ENCODE data around the gene RCAN3.
"Not testable (repeated sequence)": the region's sequence is repeated elsewhere in the genome, so short reads cannot be mapped to it uniquely, and the experiment has no call there.

Gene RCAN3

DNA sequence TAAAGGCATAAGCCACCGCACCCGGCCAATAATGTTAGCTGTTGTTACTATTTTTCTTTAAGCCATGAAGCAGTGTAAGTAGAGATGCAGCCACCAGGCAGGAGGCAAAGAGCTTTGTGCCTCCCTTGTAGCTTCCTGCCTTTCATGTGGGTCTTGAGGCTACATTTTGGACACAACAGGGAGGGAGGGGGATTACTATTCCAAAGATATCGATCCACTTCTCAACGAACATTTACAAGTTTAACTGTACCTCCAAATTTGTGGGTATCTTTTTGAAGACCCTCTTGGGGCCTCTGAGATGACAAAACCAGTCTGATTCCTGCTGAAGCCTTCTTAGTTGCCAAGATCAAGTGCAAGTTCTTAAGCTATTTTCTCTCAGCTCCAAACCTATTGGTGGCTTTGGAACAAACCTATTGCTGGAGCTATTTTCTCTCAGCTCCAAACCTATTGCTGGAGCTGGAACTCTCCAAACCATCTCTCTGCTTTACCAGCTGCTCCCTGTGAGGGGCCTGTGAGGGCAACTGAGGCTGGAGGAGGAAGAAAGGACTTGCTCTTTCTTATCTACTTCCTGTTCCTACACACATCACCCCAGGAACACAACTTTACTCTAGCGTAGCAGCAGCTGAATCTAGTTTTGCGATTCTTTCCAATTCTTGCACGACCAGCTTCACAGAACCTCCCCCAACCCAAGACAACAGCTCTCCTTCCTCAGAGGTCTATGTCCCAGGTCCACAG is 16.1 kb upstream of the RCAN3 start:
- DNase-seq (ENCODE audit: low spot score), result no peak

DNA sequence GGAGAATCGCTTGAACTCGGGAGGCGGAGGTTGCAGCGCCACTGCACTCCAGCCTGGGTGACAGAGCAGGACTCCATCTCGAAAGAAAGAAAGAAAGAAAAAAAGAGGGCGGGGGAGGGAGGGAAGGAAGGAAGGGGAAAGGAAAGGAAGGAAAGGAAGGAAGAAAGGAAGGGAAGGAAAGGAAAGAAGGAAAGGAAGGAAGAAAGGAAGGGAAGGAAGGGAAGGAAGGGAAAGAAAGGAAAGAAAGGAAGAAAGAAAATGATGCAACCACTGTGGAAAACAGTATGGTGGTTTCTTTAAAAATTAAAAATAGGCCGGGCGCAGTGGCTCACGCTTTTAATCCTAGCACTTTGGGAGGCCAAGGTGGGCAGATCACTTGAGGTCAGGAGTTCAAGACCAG is 15.2 kb upstream of the RCAN3 start:
- DNase-seq (ENCODE audit: low spot score), result no peak

DNA sequence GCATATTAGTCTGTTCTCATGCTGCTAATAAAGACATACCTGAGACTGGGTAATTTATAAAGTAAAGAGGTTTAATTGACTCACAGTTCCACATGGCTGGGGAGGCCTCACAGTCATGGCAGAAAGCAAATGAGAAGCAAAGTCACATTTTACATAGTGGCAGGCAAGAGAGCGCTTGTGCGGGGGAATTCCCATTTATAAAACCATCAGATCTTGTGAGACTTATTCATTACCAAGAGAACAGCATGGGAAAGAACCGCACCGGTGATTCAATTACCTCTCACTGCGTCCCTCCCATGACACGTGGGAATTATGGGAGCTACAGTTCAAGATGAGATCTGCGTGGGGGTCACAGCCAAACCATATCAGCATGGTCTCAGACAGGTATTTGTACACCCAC is 14.5 kb upstream of the RCAN3 start:
- not testable (repeated sequence) for DNase-seq (ENCODE audit: low spot score)

DNA sequence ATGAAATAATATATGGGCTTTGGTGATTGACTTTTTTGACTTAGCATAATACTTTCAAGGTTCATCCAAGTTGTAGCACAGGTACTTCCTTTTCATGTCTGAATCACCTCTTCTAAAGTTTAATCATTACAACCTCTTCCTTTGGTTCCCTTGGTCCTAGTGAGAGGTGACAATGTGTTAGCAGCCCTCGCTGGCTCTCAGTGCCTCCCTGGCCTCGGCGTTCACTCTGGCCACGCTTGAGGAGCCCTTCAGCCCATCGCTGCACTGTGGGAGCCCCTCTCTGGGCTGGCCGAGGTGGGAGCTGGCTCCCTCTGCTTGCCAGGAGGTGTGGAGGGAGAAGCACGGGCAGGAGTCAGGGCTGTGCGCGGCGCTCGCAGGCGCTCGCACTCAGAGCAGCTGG is 13.0 kb upstream of the RCAN3 start:
- DNase-seq (ENCODE audit: low spot score), result no peak

DNA sequence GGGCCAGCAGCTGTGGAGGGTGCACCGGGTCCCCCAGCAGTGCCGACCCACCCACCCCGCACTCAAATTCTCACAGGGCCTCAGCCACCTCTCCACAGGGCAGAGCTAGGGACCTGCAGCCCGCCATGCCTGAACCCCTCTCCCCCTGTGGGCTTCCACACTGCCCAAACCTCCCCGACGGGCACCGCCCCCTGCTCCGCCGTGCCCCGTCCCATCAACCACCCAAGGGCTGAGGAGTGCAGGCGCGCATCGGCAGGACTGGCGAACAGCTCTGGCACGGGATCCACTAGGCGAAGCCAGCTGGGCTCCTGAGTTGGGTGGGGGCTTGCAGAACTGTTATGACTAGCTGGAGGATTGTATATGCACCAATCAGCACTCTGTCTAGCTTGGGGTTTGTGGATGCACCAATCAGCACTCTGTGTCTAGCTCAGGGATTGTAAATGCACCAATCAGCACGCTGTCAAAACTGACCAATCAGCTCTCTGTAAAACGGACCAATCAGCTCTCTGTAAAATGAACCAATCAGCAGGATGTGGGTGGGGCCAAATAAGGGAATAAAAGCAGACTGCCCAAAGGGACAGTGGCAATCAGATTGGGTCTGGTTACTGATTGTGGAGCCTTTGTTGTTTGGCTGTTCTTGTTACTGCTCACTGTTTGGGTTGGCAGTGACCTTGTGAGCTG is 12.4 kb upstream of the RCAN3 start:
- no peak for DNase-seq (ENCODE audit: low spot score)

DNA sequence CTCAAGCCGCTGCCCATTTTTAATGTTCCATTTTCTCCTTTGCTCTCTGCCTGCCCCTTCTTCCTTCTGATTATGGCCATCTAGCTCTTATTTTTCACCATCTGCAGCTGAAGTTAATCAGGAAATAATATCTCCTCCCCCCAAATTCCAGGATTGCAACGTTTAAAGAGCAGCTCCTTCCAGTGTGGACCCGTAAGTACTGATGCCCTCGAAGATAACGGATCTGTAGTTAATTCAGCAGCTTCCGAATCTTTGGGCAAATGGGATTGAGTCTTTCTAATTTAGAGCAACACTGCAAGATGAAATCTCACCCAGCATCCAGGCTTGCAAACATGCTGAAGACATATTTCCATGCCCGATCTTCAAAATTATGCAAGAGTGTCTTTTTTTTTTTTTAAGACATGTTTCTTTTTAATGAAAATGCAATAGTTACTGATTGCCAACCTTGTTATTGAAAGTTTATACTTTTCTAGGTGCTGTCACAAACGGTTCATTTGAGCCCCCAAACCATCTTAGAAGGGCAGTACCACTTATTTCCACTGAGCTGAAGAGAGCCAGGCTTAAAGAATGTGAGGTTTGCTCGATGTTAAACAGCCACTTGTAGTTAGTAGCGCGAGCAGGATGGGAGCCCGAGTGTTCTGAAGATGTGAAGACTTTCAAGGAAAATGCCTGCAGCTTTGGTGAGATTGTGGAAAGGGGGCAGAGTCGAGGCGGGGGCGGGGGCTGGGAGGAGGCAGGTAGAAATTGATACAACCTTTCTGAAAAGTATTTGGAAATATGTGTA is 10.9 kb upstream of the RCAN3 start:
- DNase-seq (ENCODE audit: low spot score), result no peak

DNA sequence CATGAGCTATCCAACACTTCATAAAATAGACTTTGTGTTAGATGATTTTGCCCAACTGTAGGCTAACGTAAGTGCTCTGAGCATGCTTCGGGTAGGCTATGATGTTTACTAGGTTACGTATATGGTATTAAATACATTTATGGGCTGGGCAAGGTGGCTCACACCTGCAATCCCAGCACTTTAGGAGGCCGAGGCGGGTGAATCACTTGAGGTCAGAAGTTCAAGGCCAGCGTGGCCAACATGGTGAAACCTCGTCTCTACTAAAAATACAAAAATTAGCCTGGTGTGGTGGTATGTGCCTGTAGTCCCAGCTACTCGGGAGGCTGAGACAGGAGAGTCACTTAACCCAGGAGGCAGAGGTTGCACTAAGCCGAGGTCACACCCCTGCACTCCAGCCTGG is 9.7 kb upstream of the RCAN3 start:
- DNase-seq (ENCODE audit: low spot score), result not testable (repeated sequence)

DNA sequence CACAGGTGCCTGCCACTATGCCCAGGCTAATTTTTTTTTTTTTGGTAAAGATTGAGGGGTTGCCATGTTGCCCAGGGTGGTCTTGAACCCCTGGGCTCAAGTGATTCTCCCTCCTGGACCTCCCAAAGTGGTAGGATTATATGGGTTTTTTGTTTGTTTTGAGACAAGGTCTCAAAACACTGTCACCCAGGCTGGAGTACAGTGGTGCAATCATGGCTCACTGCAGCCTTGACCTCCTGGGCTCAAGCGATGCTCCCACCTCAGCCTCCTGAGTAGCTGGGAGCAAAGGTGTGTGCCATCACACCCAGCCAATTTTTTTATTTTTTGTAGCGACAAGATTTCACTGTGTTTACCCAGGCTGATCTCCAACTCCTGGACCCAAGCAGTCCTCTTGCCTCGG is 8.9 kb upstream of the RCAN3 start:
- no peak for DNase-seq (ENCODE audit: low spot score)

DNA sequence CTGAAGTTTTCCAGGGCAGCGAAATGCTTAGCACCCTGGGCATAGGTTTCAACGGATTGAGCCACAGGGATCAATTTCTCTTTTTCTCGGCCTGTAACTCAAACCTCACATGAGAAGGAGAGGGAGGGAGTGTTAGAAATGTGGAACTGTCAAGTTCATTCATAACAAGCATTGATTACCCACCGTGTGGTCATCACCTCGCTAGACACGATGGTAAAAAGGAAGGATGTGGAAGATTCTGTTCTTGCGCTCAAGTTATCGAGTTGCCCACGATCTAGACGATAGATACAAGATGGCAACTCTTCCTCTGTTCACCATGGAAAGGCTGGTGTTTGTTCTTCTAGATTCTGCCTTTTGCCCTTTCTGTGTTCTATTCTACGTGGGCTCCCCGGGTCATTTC is 4.0 kb upstream of the RCAN3 start:
- DNase-seq (ENCODE audit: low spot score), result no peak

DNA sequence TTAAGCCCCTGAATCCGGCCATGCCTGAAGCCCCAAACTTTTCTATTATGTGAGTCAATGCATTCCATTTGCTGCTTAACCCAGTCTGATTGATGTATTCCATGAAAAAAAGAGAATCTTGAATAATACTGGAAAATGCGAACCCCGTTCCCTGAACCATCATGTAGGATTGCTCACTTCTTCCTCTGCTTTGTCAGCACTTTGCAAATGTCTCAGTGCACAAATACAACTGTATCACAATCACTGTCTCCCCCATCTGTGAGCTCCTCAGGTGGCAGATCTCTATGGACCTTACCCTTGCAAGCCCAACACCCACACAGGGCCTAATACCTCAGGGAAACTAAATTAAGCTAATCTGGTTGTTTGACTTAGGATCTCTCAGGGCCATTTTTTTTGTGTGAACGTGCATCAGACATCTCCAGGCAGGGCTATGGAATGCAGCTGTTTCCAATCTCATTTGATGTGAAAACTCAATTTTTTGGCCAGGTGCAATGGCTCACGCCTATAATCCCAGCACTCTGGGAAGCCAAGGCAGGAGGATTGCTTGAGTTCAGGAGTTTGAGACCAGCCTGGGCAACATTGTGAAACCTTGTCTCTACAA is 2.1 kb upstream of the RCAN3 start:
- no peak for DNase-seq (ENCODE audit: low spot score)

DNA sequence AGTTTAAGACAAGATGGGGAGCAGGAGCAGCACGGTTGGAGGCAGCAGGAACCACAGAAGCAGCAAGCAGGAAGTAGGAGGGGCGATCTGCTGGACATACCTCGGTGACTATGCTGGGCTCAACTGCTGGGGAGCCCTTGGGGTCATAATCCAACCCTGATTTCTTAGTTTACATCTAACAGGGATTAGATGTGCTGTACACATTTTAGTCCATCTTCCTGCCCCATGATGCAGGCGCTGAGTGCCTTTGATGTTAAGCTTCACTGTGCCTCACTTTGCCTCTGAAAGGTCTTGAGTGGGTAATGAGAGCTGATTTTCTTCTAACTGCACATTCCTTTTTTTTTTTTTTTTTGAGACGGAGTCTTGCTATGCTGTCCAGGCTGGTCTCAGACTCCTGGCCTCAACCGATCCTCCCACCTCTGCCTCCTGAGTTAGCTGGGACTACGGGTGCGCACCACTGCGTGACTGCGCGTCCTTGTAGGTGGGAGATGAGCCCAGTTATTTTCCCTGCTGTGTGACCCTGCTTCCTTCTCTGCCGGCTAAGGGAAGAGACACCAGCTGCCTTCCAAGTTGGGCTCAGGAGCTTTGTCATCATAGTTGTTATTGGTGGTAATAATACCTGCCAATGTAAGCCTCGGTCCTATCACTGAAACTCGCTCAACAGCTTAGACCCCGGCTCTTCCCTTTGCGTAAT is 1.1 kb upstream of the RCAN3 start:
- peak; percentile 41 for DNase-seq (ENCODE audit: low spot score)

DNA sequence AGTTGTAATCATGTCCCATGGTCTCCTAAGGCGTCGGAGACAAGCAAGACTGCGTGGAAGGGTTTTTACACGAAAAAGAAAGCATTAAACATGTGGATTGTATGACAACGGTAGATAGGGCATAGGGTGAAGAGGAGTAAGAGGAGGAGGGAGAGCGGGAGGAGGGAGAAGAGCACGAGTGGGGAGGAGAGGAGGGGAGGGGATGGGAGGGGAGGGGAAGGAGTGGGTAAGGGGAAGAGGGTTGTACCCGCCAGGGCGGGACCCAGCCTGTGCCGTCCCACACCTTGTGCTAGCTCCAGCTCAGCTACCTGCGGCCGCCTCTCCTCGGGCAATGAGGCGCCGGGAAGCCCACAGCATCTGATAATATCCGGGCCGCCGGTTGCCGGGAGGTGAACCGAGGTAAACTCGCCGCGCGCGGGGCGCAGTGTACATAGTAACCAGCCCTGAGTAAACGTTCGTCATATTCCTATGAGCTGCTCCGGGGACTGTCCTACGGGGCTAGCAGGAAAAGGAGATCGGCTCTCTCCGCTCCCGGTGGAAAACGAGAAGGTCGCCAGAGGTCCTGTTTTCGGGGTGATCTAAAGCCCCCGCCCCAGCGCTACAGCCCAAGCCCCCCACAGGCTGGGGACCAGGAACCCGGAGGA is 449 bp upstream of the RCAN3 start:
- DNase-seq (ENCODE audit: low spot score), result peak; percentile 71

DNA sequence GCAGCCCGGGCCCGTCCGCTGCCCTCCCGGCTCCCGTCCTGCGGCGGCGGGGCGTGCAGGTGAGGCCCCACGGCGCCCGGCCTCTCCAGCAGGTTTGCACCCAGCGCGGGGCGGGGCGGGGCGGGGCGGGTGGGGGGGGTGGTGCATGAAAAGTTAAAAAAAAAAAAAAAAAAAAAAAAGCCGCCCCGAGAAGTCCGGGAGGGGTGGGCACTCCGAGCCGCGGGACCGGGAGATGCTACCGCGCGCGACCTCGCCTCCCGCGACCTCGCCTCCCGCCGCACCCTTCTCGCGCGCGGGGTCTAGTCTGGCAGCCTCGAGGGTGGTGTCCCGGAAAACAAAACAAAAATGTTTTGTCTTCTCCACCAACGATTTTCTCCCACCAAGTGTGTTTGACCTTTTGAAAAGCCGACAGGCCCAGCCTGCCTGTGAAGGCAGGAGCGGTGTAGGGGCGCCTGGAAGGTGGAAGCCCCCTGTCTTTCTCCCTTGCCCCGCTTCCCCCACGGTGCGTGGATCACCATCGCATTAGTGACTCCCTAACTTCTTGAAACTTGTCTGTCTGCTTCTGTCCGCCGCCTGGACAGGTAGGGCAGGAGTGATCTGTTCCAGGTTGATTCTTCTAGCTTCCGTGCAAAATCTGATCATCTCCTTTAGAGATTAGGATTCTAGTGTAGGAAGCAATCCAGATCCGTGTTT is 569 bp downstream of the RCAN3 start:
- DNase-seq (ENCODE audit: low spot score), result no peak

DNA sequence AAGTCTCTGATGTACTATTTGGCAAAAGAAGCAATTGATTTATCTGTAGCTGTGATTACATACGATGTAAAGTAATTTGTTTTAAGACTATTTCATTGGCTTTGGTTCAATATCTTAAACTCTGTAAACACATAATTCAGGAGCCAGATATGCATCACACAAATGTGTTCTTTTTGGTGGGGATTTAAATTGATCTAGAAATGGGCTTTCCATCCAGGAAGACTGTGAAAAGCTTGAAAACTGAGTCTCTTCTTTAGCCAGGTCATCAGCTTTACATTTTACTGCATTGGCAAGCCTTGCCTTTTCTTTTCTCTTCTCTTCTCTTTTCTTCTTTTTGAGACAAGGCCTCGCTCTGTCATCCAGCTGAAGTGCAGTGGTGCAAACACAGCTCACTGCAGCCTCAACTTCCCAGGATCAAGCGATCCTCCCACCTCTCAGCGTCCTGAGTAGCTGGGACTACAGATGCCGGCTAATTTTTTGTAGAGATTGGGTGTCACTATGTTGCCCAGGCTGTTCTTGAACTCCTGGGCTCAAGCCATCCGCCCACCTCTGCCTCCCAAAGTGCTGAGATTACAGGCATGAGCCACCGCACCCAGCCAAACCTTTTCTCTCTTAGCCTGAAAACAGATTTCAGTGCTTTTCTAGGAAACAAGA is 1.4 kb downstream of the RCAN3 start:
- no peak for DNase-seq (ENCODE audit: low spot score)

DNA sequence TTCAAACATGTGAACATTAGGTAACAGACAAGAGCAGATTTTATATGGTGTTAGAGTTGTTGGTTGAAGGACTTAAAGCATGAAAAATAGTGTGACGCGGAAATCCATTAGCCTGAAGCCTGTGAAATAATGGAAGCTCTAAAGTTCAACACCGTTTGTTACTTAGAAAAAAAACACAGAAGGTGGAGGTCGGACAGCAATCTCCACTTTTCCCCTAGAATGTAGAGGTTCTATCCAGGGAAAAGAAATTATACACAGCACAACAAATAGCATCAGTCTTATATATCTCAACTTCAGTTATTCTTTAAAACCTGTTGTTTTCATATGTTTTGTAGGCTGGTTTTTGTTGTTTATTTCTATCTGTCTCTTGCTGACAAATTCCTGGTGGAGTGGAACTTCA is 1.9 kb downstream of the RCAN3 start:
- DNase-seq (ENCODE audit: low spot score), result no peak

DNA sequence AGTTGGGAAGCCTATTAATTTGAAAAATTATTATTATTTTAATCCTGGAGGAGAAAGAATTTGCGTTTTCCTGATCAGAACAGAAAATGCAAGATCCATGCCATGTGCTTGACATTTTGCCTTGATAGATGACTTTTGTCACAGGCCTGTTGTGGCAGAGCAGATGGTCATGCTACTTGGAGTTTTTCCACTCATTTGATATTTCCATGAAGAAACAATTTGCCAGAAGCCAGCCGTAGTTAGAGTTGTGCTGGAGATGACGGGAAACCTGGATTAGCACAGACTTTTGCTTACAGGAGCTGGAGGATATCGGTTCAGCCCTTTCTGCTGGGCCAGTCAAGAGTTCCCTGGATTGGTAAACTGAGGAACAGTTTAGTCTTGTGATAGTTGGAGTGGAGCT is 3.2 kb downstream of the RCAN3 start:
- no peak for DNase-seq (ENCODE audit: low spot score)

DNA sequence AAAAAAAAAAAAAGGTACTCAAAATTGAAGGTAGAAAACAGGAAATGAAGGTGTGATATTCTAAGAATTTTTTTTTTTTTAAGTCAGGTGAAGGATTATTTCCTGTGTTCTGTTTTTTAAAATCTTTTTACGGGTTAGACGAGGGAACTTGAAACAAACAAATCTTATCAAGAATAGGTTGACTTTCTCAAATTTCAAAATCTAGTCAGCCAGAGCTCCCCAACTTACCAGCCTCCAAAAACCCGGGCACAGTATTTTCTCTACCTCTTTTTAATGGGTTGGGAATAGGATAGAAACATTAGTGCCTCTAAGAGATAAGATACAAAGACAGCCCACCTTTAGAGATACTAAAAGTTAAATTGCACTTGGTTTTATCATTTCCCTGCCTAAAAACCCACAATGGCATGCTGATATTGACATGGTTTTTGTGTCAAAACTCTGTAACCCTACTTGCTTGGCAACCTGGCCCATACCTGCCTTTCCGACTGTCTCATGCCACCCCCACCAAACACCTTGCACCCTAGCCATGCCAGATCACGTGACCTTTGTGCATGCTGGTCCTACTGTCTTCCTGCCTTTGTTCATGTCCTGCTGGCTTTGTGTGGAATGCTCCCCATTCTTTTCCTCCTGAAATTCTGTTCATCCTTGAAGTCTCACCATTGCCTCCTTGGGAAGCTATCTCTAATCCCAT is 4.2 kb downstream of the RCAN3 start:
- DNase-seq (ENCODE audit: low spot score), result no peak

DNA sequence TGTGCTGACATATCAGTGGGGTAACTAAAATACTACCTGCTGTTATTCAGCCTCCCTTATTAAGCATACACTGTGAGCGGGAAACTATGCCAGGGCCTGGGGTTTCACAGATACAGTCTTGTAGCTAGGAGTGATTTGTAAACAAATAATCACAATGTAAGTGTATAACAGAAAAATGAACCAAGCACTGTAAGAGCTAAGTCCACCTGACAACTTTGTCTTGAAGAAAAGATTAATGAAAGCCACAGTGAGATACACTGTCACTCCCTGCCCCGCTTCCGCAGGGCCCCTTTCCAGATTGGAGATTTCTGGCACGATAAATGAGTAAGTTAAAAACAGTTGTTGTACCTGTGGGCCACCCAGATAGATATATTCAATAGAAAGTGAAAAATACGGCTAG is 4.8 kb downstream of the RCAN3 start:
- no peak for DNase-seq (ENCODE audit: low spot score)

DNA sequence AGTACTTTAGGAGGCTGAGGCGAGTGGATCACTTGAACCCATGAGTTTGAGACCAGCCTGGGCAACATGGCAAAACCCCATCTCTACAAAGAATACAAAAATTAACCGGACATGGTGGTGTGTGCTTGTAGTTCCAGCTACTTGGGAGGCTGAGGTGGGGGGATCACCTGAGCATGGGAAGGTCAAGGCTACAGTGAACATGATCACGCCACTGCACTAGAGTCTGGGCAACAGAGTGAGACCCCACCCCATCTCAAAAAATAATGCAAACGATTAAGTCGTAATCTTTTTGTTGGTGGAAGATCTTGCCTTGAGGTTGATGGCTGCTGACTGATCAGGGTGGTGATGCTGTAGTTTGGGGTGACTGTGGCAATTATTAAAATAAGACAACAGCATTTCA is 6.3 kb downstream of the RCAN3 start:
- no peak for DNase-seq (ENCODE audit: low spot score)

DNA sequence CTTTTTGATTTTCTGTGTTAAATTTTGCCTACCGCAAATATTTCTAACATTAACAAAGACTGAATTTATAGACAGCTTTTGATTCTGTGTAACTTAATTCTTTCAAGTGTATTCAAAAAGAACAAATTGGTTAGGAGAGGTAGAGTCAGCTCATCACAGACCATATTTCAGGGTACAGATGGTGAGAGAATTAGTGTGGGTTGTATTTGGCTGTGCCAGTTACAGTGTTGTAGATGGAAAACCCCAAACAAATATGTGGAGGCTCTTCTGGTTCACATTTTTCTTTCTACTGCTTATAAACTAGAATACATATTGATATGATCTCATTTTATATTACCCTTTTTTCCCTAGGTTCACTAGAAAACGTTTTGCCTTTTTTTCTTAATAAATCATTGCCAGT is 11.1 kb downstream of the RCAN3 start:
- no peak for DNase-seq (ENCODE audit: low spot score)

All from SW480 (cell line).